IMR-90 (cell line): ENCODE measurements around the gene OLAH. TPM values are rescaled to one million over a fixed set of nuclear protein-coding genes. Genes with fewer than 3 reads are reported as not detected.

Experiments used
- ATAC-seq: fragments of 200-7000 bp; cut with Tn5 transposase; 2 replicates; pipeline ENCODE4 v1.9.1; 2020; ENCODE audit warnings: low read depth, mild to moderate bottlenecking, moderate library complexity
- BruUV-seq: library from RNA; stranded (reverse); fragments of 400-500 nt; replicated peaks from 2 replicates; lab custom pipeline; 2021; lab: Mats Ljungman, UMichigan
- CTCF ChIA-PET: fragments of 300-600 bp; formaldehyde crosslinking; extraction: SDS; loops from one replicate; lab custom pipeline; 2021; ENCODE audit warnings: antibody characterized with exemption; lab: Yijun Ruan, JAX
- POLR2A ChIA-PET: fragments of 300-600 bp; sonication (Branson Sonifier 250); formaldehyde crosslinking; loops from one replicate; lab custom pipeline; 2022; ENCODE audit warnings: antibody characterized with exemption; ENCODE audit not compliant: unreplicated experiment; lab: Charles Lee
- DNase-seq: peaks from one replicate; pipeline ENCODE4 v3.0.0; 2013
- H2AFZ ChIP-seq: replicated peaks from 2 replicates; pipeline ENCODE3; 2013; ENCODE audit warnings: low read length, mild to moderate bottlenecking; ENCODE audit not compliant: poor library complexity
- H2AK5ac ChIP-seq: 2 replicates; pipeline ENCODE4 v1.6.1; 2013; ENCODE audit warnings: low read depth, low read length, inconsistent platforms
- H2AK9ac ChIP-seq: replicated peaks from 2 replicates; pipeline ENCODE3; 2013; ENCODE audit warnings: mild to moderate bottlenecking, low read depth, low read length, moderate library complexity; ENCODE audit not compliant: poor library complexity
- H2BK120ac ChIP-seq: 2 replicates; pipeline ENCODE4 v1.6.1; 2013; ENCODE audit warnings: low read depth, low read length, inconsistent platforms
- H2BK15ac ChIP-seq: 3 replicates; pipeline ENCODE4 v1.6.1; 2013; ENCODE audit warnings: low read depth, low read length, inconsistent platforms
- H2BK20ac ChIP-seq: 2 replicates; pipeline ENCODE4 v1.6.1; 2013; ENCODE audit warnings: low read depth, mild to moderate bottlenecking, inconsistent platforms, low read length, moderate library complexity
- H2BK5ac ChIP-seq: 2 replicates; pipeline ENCODE4 v1.6.1; 2013; ENCODE audit warnings: mild to moderate bottlenecking, low read depth, low read length, inconsistent platforms; ENCODE audit not compliant: poor library complexity, severe bottlenecking
- H3K14ac ChIP-seq: replicated peaks from 2 replicates; pipeline ENCODE4 v1.6.1; 2013; ENCODE audit warnings: low read depth, low read length, inconsistent platforms
- H3K18ac ChIP-seq: 2 replicates; pipeline ENCODE4 v1.6.1; 2013; ENCODE audit warnings: low read depth, low read length, control low read depth
- H3K23ac ChIP-seq: 2 replicates; pipeline ENCODE4 v1.6.1; 2013; ENCODE audit warnings: low read depth, low read length, inconsistent platforms
- H3K27ac ChIP-seq: 2 replicates; pipeline ENCODE4 v1.5.1; 2013; ENCODE audit warnings: mild to moderate bottlenecking, control low read depth, low read length; ENCODE audit not compliant: insufficient read depth
- H3K27me3 ChIP-seq: 2 replicates; pipeline ENCODE4 v1.6.1; 2013; ENCODE audit warnings: low read length; ENCODE audit not compliant: control insufficient read depth, insufficient read depth
- H3K36me3 ChIP-seq: 2 replicates; pipeline ENCODE4 v1.6.1; 2013; ENCODE audit warnings: low read length, mixed read lengths; ENCODE audit not compliant: control insufficient read depth, insufficient read depth
- H3K4ac ChIP-seq: 2 replicates; pipeline ENCODE4 v1.6.1; 2013; ENCODE audit warnings: low read depth, low read length, inconsistent platforms
- H3K4me1 ChIP-seq: 2 replicates; pipeline ENCODE4 v1.6.1; 2013; ENCODE audit warnings: low read length, mixed read lengths; ENCODE audit not compliant: control insufficient read depth, insufficient read depth
- H3K4me2 ChIP-seq: 2 replicates; pipeline ENCODE4 v1.6.1; 2013; ENCODE audit warnings: low read depth, mild to moderate bottlenecking, control low read depth, low read length, moderate library complexity
- H3K4me3 ChIP-seq: 2 replicates; pipeline ENCODE4 v1.5.1; 2013; ENCODE audit warnings: low read depth, mild to moderate bottlenecking, control low read depth, low read length, moderate library complexity; ENCODE audit not compliant: insufficient read depth
- H3K56ac ChIP-seq: 2 replicates; pipeline ENCODE4 v1.6.1; 2013; ENCODE audit warnings: low read length, inconsistent platforms; ENCODE audit not compliant: insufficient read depth; ENCODE audit errors: extremely low read depth
- H3K79me1 ChIP-seq, 2 experiments: 2 replicates each; pipeline ENCODE4 v1.6.1; 2013; ENCODE audit warnings: low read length in 2 of 2, inconsistent platforms in 1 of 2, low read depth in 1 of 2
- H3K9ac ChIP-seq: 2 replicates; pipeline ENCODE4 v1.6.1; 2013; ENCODE audit warnings: low read depth, low read length, control low read depth
- H3K9me1 ChIP-seq: 2 replicates; pipeline ENCODE4 v1.6.1; 2013; ENCODE audit warnings: low read length, inconsistent platforms; ENCODE audit not compliant: insufficient read depth
- H3K9me3 ChIP-seq: 2 replicates; pipeline ENCODE4 v1.6.1; 2013; ENCODE audit warnings: low read length; ENCODE audit not compliant: control insufficient read depth, insufficient read depth
- H4K20me1 ChIP-seq: 2 replicates; pipeline ENCODE4 v1.6.1; 2013; ENCODE audit warnings: low read length, inconsistent platforms; ENCODE audit not compliant: insufficient read depth
- H4K5ac ChIP-seq: 2 replicates; pipeline ENCODE4 v1.6.1; 2013; ENCODE audit warnings: mild to moderate bottlenecking, low read depth, low read length, control low read depth
- H4K8ac ChIP-seq, 2 experiments: 2 replicates each; pipeline ENCODE4 v1.6.1; 2013; ENCODE audit warnings: low read depth in 2 of 2, low read length in 2 of 2, control low read depth in 1 of 2, inconsistent platforms in 1 of 2
- H4K91ac ChIP-seq: 2 replicates; pipeline ENCODE4 v1.6.1; 2013; ENCODE audit warnings: low read depth, low read length, inconsistent platforms; ENCODE audit not compliant: insufficient read depth
- BHLHE40 ChIP-seq: fragments of 150-350 bp; IDR thresholded peaks from 2 replicates; pipeline ENCODE4 v1.6.1; 2016; ENCODE audit warnings: mild to moderate bottlenecking, low read depth, low read length
- CEBPB ChIP-seq: IDR thresholded peaks from 2 replicates; pipeline ENCODE4 v1.6.1; 2012; ENCODE audit warnings: low read depth, low read length, improper control_type of control experiment
- CHD1 ChIP-seq: IDR thresholded peaks from 2 replicates; pipeline ENCODE4 v1.6.1; 2012; ENCODE audit warnings: low read depth, low read length, improper control_type of control experiment
- CTCF ChIP-seq: conservative IDR thresholded peaks from 2 replicates; pipeline ENCODE4 v1.5.1; 2012; ENCODE audit warnings: mild to moderate bottlenecking, low read depth, low read length, improper control_type of control experiment
- ELK1 ChIP-seq: fragments of 150-350 bp; IDR thresholded peaks from 2 replicates; pipeline ENCODE4 v1.6.1; 2016; ENCODE audit warnings: low read depth, mild to moderate bottlenecking, low read length, moderate library complexity, borderline replicate concordance
- FOS ChIP-seq: fragments of 150-350 bp; IDR thresholded peaks from 2 replicates; pipeline ENCODE4 v1.6.1; 2016; ENCODE audit warnings: low read depth, low read length
- MAFK ChIP-seq: IDR thresholded peaks from 2 replicates; pipeline ENCODE4 v1.6.1; 2012; ENCODE audit warnings: low read depth, low read length, improper control_type of control experiment
- MAZ ChIP-seq: IDR thresholded peaks from 2 replicates; pipeline ENCODE4 v1.6.1; 2012; ENCODE audit warnings: low read depth, mild to moderate bottlenecking, low read length, improper control_type of control experiment, moderate library complexity, borderline replicate concordance
- MXI1 ChIP-seq: IDR thresholded peaks from 2 replicates; pipeline ENCODE4 v1.6.1; 2012; ENCODE audit warnings: low read depth, mild to moderate bottlenecking, low read length, moderate library complexity, borderline replicate concordance
- NFE2L2 ChIP-seq: fragments of 150-350 bp; IDR thresholded peaks from 2 replicates; pipeline ENCODE4 v1.6.1; 2016; ENCODE audit warnings: low read depth, mild to moderate bottlenecking, low read length
- POLR2A ChIP-seq: IDR thresholded peaks from 2 replicates; pipeline ENCODE4 v1.6.1; 2012; ENCODE audit warnings: mild to moderate bottlenecking, low read depth, low read length
- RAD21 ChIP-seq: IDR thresholded peaks from 2 replicates; pipeline ENCODE4 v1.6.1; 2012; ENCODE audit warnings: low read length, improper control_type of control experiment
- RCOR1 ChIP-seq: IDR thresholded peaks from 2 replicates; pipeline ENCODE4 v1.6.1; 2012; ENCODE audit warnings: mild to moderate bottlenecking, low read length, improper control_type of control experiment; ENCODE audit not compliant: insufficient replicate concordance
- RFX5 ChIP-seq: IDR thresholded peaks from 2 replicates; pipeline ENCODE4 v1.8.0; 2012; ENCODE audit warnings: low read depth, mild to moderate bottlenecking, low read length, moderate library complexity
- SMC3 ChIP-seq: fragments of 150-350 bp; IDR thresholded peaks from 2 replicates; pipeline ENCODE4 v1.6.1; 2016; ENCODE audit warnings: low read depth, mild to moderate bottlenecking, antibody characterized with exemption, low read length, moderate library complexity
- USF2 ChIP-seq: fragments of 150-350 bp; IDR thresholded peaks from 2 replicates; pipeline ENCODE4 v1.6.1; 2017; ENCODE audit warnings: mild to moderate bottlenecking, antibody characterized with exemption, low read length, low read depth
- WGBS, 2 experiments: methylation state at CpG; one replicate each; pipeline versions ENCODE4 v1.1.5 to v1.1.7; 2013; ENCODE audit warnings: missing lambda C conversion rate in 2 of 2; ENCODE audit not compliant: insufficient read length in 1 of 2; ENCODE audit errors: extremely low coverage in 2 of 2; 5-methylcytosine and 5-hydroxymethylcytosine counted together
- dilution Hi-C: fragments of 300-500 bp; cut with HindIII; formaldehyde crosslinking; loops from one replicate; pipeline ENCODE4 v1.14.3; 2018; ENCODE audit warnings: low sequenced_read_pairs; ENCODE audit not compliant: unreplicated experiment
- in situ Hi-C: fragments of 300-500 bp; cut with MboI; formaldehyde crosslinking; loops from 3 replicates; pipeline ENCODE4 v1.14.3; 2019; ENCODE audit warnings: low sequenced_read_pairs, inconsistent platforms, mixed read lengths
- intact Hi-C: fragments of 100-400 bp; cut with micrococcal nuclease; formaldehyde crosslinking; loops from 2 replicates; pipeline ENCODE4 v1.10.0; 2022
- polyA plus RNA-seq, 3 experiments: library from polyadenylated mRNA; depleted of rRNA; stranded (reverse); fragments of >200 nt; gene quantifications; 2 replicates each; pipeline ENCODE4 v1.2.3, GENCODE V29; 2012; ENCODE audit warnings: low replicate concordance in 1 of 3
- total RNA-seq: library from RNA; depleted of rRNA; stranded (reverse); fragments of >200 nt; gene quantifications from 2 replicates; pipeline ENCODE4 v1.2.3, GENCODE V29; 2012

Gene OLAH
- total and polyA plus RNA-seq, 2 of the 4 experiments (the other 2 are of a cell fraction) = not detected

GRCh38 chr10:15015451-15015850 lies 28.3 kb upstream of the OLAH start:
- dilution Hi-C loops (no loop called here), intact Hi-C loops (loop anchor here (5.0 kb wide), 1 partner anchor 52 kb away; no protein-coding TSS in a partner anchor), in situ Hi-C loops (no loop called here)
- Histone ChIP-seq H3K23ac (no peak overlapping the region), H2AFZ (no peak overlapping the region), H3K4ac (no peak overlapping the region), H4K5ac (no peak overlapping the region), H3K18ac (no peak overlapping the region), H3K79me1 (no peaks in the 10 kb centered on the region), H3K36me3 (no peaks in the 10 kb centered on the region), H3K56ac (no peak overlapping the region), H2AK9ac (no peak overlapping the region), H3K9me3 (no peaks in the 10 kb centered on the region), H2AK5ac (no peak overlapping the region), H3K9ac (no peak overlapping the region), H4K20me1 (no peaks in the 10 kb centered on the region), H3K27ac (no peak overlapping the region), H2BK5ac (no peak overlapping the region), H3K9me1 (no peaks in the 10 kb centered on the region), H2BK120ac (no peak overlapping the region), H3K27me3 (peaks cover 8% of the 10 kb centered on the region), H3K4me2 (no peak overlapping the region), H2BK15ac (no peak overlapping the region), H4K8ac (no peak overlapping the region), H3K4me3 (no peak overlapping the region), H4K91ac (no peak overlapping the region), H2BK20ac (no peak overlapping the region), H3K14ac (no peak overlapping the region), H3K4me1 (no peaks in the 10 kb centered on the region)
- TF ChIP-seq NFE2L2 = no peak
- TF ChIP-seq SMC3 = no peak
- TF ChIP-seq MAZ = no peak
- TF ChIP-seq ELK1 = no peak
- no peak for TF ChIP-seq MAFK
- no peak for TF ChIP-seq CEBPB
- TF ChIP-seq BHLHE40 = no peak
- TF ChIP-seq POLR2A = no peak
- no peak for TF ChIP-seq RAD21
- no peak for TF ChIP-seq RFX5
- no peak for TF ChIP-seq MXI1
- no peak for TF ChIP-seq USF2
- no peak for TF ChIP-seq CHD1
- TF ChIP-seq RCOR1 = no peak
- no peak for TF ChIP-seq FOS
- TF ChIP-seq CTCF = no peak
- no peak for ATAC-seq
- ChIA-PET CTCF (no interaction called here), POLR2A (no interaction called here)
- 80% methylated on average over 2 of the region's 7 CpGs; no CpG with 5 or more reads in 1 of the 2 experiments for WGBS, 2 experiments
- BruUV-seq = no TSS peak
- DNase-seq = no peak
